Spleen (tissue), 11 donors: ENCODE results near the gene AFDN. TPM values are rescaled to one million over a fixed set of nuclear protein-coding genes. Genes with fewer than 3 reads are reported as not detected.

ENCODE experiments used
- DNase-seq: peaks from one replicate; pipeline ENCODE4 v3.0.0-alpha.2; 2020
- H3K27ac ChIP-seq, 8 donors: fragments of 200-600 bp; sonication (generic) in 7 of 8; 1 replicate in 4 of 8; 2 replicates in 4 of 8; pipeline versions ENCODE4 v1.5.0 to v1.8.0; 2016 to 2021; ENCODE audit warnings: inconsistent platforms in 4 of 8, mild to moderate bottlenecking in 4 of 8, moderate library complexity in 1 of 8
- H3K27me3 ChIP-seq, 7 donors: fragments of 200-600 bp; sonication (generic) in 6 of 7; replicated peaks in 1 of 7; 1 replicate in 4 of 7; 2 replicates in 3 of 7; pipeline versions ENCODE4 v1.5.0 to v1.8.0; 2016 to 2021; ENCODE audit warnings: inconsistent platforms in 3 of 7, mild to moderate bottlenecking in 1 of 7
- H3K36me3 ChIP-seq, 6 donors: fragments of 200-600 bp; sonication (generic) in 5 of 6; 1 replicate in 4 of 6; 2 replicates in 2 of 6; pipeline versions ENCODE4 v1.5.0 to v1.8.0; 2016 to 2021; ENCODE audit warnings: inconsistent platforms in 2 of 6
- H3K4me1 ChIP-seq, 6 donors: fragments of 200-600 bp; sonication (generic) in 5 of 6; 1 replicate in 3 of 6; 2 replicates in 3 of 6; pipeline versions ENCODE4 v1.5.0 to v1.8.0; 2016 to 2021; ENCODE audit warnings: inconsistent platforms in 3 of 6
- H3K4me3 ChIP-seq, 8 donors: fragments of 200-600 bp; sonication (generic) in 7 of 8; 1 replicate in 4 of 8; 2 replicates in 4 of 8; pipeline versions ENCODE4 v1.5.0 to v1.8.0; 2016 to 2021; ENCODE audit warnings: inconsistent platforms in 4 of 8, mild to moderate bottlenecking in 4 of 8, moderate library complexity in 2 of 8
- H3K9me3 ChIP-seq, 8 donors: fragments of 200-600 bp; sonication (generic) in 7 of 8; 1 replicate in 4 of 8; 2 replicates in 4 of 8; pipeline versions ENCODE4 v1.5.0 to v1.8.0; 2016 to 2021; ENCODE audit warnings: inconsistent platforms in 4 of 8
- POLR2A ChIP-seq, 3 donors: fragments of 450-650 bp; IDR thresholded peaks; one replicate each; pipeline ENCODE4 v1.5.1; 2017; ENCODE audit warnings: antibody characterized with exemption in 3 of 3, mild to moderate bottlenecking in 1 of 3
- POLR2AphosphoS5 ChIP-seq, 3 donors: sonication (generic); formaldehyde crosslinking; IDR thresholded peaks; one replicate each; pipeline ENCODE4 v1.5.1; 2017; ENCODE audit warnings: antibody characterized with exemption in 3 of 3
- WGBS, 5 donors: extraction: QIAGEN DNeasy Blood & Tissue Kit in 3 of 5; methylation state at CpG; one replicate each; pipeline versions ENCODE4 v1.1.5 to v1.1.7; 2013 to 2018; 5-methylcytosine and 5-hydroxymethylcytosine counted together
- intact Hi-C: fragments of 100-400 bp; cut with DNase I; formaldehyde crosslinking; loops from one replicate; pipeline ENCODE4 v1.15.0; 2023; ENCODE audit warnings: low total_unique reads
- polyA plus RNA-seq, 3 donors: library from polyadenylated mRNA; stranded (reverse); fragments of 200-250 nt; gene quantifications; one replicate each; pipeline ENCODE4 v1.2.1, GENCODE V29; 2013
- total RNA-seq, 7 donors: library from RNA; depleted of rRNA in 3 of 7; stranded (reverse); fragments of >200 nt in 3 of 7; fragmentation: NEBNext Ultra II Directional in 4 of 7; extraction: Animal tissue kit (Norgen Biotek cat#: 25700) in 4 of 7; gene quantifications; one replicate each; pipeline versions ENCODE4 v1.1.0 to v1.2.1, GENCODE V29; 2016 to 2021
- TF ChIP-seq, protein P1 (sequence below), 11 experiments: fragments of 200-600 bp in 7 of 11; fragments of 450-650 bp in 4 of 11; sonication (generic) in 4 of 11; IDR thresholded peaks in 8 of 11; conservative IDR thresholded peaks in 3 of 11; 1 replicate in 7 of 11; 2 replicates in 4 of 11; pipeline versions ENCODE4 v1.4.0 to v1.8.0; 2016 to 2021; ENCODE audit warnings: antibody characterized with exemption in 11 of 11, inconsistent platforms in 4 of 11, mild to moderate bottlenecking in 1 of 11
- donor health status: healthy with polysubstance abuse.
- donor health status: DM: no; HTN: no; CAD: no; lungs with moderate emphysema.
- donor health status: DM: no; HTN: no; CAD: no.
- donor health status: Bipolar disorder and iron deficiency.
- donor health status: healthy.
- donor health status: DM: no; HTN: no; CAD: no.
- donor health status: DM: yes; HTN: yes; CAD: no.

Gene AFDN
- total and polyA plus RNA-seq, 10 donors: 7.4 to 148 (median 102) TPM

DNA sequence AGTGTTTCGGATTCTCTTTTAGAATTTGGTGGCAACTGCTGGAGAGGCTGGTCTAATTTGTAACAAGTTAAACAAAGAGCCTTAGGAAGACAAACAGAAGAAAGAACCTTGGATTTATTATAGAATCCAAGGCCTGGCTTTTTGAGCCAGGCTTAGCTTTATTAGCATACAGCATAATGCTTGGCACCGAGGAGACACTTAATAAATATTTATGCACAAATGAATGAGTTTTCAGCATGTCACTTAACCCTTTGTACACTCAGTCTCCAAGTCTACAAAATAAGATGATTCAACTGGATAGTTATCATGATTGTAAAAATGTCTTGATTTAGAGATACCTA, 38.2 kb upstream of the AFDN start:
- 79 to 92% (median 83%) methylated on average over 2 of the region's 2 CpGs for WGBS, 5 donors
- DNase-seq: no peak
- H3K36me3 ChIP-seq: no peaks in the 10 kb centered on the region
- no peak overlapping the region for H3K27ac ChIP-seq
- H3K9me3 ChIP-seq: no peaks in the 10 kb centered on the region
- peaks cover 0 to 14% (median 0%) of the 10 kb centered on the region in 6 donors for H3K4me1 ChIP-seq
- TF ChIP-seq POLR2A (IDR thresholded peaks at IDR 0.05) (no peak), POLR2AphosphoS5 (IDR thresholded peaks at IDR 0.05) (no peak)
- TF ChIP-seq, protein P1, sequence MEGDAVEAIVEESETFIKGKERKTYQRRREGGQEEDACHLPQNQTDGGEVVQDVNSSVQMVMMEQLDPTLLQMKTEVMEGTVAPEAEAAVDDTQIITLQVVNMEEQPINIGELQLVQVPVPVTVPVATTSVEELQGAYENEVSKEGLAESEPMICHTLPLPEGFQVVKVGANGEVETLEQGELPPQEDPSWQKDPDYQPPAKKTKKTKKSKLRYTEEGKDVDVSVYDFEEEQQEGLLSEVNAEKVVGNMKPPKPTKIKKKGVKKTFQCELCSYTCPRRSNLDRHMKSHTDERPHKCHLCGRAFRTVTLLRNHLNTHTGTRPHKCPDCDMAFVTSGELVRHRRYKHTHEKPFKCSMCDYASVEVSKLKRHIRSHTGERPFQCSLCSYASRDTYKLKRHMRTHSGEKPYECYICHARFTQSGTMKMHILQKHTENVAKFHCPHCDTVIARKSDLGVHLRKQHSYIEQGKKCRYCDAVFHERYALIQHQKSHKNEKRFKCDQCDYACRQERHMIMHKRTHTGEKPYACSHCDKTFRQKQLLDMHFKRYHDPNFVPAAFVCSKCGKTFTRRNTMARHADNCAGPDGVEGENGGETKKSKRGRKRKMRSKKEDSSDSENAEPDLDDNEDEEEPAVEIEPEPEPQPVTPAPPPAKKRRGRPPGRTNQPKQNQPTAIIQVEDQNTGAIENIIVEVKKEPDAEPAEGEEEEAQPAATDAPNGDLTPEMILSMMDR (IDR thresholded peaks at IDR 0.05 in 8 of 11, conservative IDR thresholded peaks at IDR 0.05 in 3 of 11): no peak
- no peaks in the 10 kb centered on the region for H3K27me3 ChIP-seq
- intact Hi-C loops: no loop called here
- H3K4me3 ChIP-seq: no peak overlapping the region

DNA sequence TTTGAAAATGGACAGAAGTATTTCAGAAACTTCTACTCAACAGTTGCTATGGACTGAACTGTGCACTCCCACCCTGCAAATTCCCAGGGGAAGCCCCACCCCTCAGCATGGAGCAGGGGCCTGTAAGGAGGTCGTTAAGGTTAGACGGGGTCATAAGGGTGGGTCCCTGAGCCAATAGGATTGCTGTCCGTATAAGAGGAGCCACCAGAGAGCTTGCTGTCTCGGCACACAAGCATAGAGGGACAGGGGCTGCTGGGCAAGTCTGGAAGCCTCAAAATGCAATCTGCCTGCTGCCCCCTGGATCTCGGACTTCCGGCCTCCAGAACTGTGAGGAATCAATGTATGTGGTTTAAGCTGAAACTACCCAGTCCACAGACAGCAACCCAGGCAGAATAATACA, 37.4 kb upstream of the AFDN start:
- 60 to 84% (median 75%) methylated on average over 6 of the region's 6 CpGs for WGBS, 5 donors
- Histone ChIP-seq H3K36me3 (no peaks in the 10 kb centered on the region), H3K4me1 (peaks cover 0 to 14% (median 0%) of the 10 kb centered on the region in 6 donors), H3K27ac (no peak overlapping the region), H3K9me3 (no peaks in the 10 kb centered on the region), H3K4me3 (no peak overlapping the region), H3K27me3 (peaks cover 0 to 5% (median 0%) of the 10 kb centered on the region in 7 donors)
- TF ChIP-seq POLR2AphosphoS5 (IDR thresholded peaks at IDR 0.05): no peak
- peak; percentile 23 for DNase-seq
- intact Hi-C loops: no loop called here

DNA sequence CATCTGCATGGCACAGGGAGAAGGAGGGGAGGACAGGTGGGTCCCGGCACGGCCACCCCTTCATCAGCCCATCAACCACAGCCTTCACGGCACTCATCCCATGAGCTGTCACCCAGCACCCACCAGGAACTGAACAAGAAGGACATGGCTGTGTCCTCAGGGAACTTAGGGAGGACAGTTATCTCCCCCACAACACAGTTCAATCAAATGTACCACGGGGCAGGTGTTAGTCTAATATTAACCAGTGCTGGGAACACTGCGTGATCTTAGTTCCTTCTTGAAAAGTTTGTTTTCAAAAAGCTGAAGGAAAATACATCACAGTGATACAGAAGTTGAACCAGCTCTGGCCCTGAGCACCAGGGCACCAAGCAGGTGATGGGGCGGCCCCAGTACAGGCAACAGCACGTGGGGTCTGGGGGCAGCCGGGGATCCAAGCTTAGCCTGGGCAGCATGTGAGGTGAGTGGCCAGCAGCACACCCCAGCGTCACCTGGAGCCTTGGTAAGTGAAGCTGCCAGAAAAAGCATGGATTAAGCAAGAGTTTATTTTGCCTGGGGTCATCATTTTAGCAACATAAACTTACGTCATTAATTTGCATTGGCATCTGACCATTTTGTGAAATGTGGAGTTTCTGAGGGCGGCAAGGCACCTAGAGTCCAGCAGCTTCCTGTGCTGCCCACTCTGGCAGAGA, 35.5 kb upstream of the AFDN start:
- Histone ChIP-seq H3K36me3 (no peaks in the 10 kb centered on the region), H3K4me1 (peaks cover 0 to 26% (median 8%) of the 10 kb centered on the region in 6 donors), H3K27ac (no peak overlapping the region), H3K4me3 (no peak overlapping the region), H3K27me3 (peaks cover 0 to 23% (median 9%) of the 10 kb centered on the region in 7 donors), H3K9me3 (no peaks in the 10 kb centered on the region)
- 76 to 87% (median 83%) methylated on average over 11 of the region's 11 CpGs for WGBS, 5 donors
- intact Hi-C loops: no loop called here
- peak; percentile 66 for DNase-seq
- TF ChIP-seq POLR2A (IDR thresholded peaks at IDR 0.05): no peak
- TF ChIP-seq, protein P1 (IDR thresholded peaks at IDR 0.05 in 8 of 11, conservative IDR thresholded peaks at IDR 0.05 in 3 of 11): no peak
- no peak for TF ChIP-seq POLR2AphosphoS5 (IDR thresholded peaks at IDR 0.05)

DNA sequence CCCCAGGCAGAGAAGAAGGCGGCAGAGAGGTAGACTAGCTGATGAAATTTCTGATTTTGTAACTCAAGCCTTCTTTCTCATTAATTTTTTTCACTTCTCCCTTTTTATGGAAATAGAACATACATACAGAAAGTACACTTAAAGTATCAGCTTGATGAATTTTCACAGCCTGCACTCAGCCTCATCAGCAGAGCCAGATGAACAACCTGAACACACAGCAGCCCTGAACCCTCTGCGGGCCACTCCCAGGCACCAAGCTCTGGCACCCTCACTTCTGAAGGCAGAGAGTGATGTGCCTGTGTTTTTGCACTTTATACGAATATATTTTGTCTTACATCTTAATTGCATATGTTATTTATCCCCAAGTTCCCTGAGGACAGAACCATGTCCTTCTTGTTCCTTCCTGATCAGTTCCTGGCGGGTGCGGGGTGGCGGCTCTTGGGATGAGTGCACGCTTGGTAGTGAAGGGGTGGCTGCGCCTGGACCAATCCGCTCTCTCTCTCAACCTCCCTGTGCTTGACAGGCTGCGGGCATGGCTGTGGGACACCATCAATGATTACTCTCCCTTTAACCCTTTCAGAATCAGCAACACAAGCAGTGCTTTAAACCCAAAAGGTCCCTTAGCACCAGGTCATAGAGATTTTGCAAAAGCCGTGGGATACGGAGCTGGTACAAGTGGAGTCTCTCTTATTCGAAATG, 34.8 kb upstream of the AFDN start:
- peaks cover 0 to 30% (median 12%) of the 10 kb centered on the region in 7 donors for H3K27me3 ChIP-seq
- H3K9me3 ChIP-seq: no peaks in the 10 kb centered on the region
- peaks cover 0 to 27% (median 14%) of the 10 kb centered on the region in 6 donors for H3K4me1 ChIP-seq
- H3K36me3 ChIP-seq: no peaks in the 10 kb centered on the region
- no peak overlapping the region for H3K27ac ChIP-seq
- peak; percentile 67 for DNase-seq
- H3K4me3 ChIP-seq: no peak overlapping the region
- 76 to 88% (median 86%) methylated on average over 13 of the region's 13 CpGs for WGBS, 5 donors
- TF ChIP-seq, protein P1 (IDR thresholded peaks at IDR 0.05 in 8 of 11, conservative IDR thresholded peaks at IDR 0.05 in 3 of 11): no peak
- TF ChIP-seq POLR2A (IDR thresholded peaks at IDR 0.05): no peak
- TF ChIP-seq POLR2AphosphoS5 (IDR thresholded peaks at IDR 0.05): no peak
- intact Hi-C loops: no loop called here
